Measurements from ENCODE around the gene JAM3. TPM values are rescaled to one million over a fixed set of nuclear protein-coding genes. Genes with fewer than 3 reads are reported as not detected.
"Not testable (repeated sequence)": the region's sequence is repeated elsewhere in the genome, so short reads cannot be mapped to it uniquely, and the experiment has no call there.

JAM3 gene
- total RNA-seq, 4 donors from 2014 or later, result 60.9 to 124 (median 96.5) TPM

DNA sequence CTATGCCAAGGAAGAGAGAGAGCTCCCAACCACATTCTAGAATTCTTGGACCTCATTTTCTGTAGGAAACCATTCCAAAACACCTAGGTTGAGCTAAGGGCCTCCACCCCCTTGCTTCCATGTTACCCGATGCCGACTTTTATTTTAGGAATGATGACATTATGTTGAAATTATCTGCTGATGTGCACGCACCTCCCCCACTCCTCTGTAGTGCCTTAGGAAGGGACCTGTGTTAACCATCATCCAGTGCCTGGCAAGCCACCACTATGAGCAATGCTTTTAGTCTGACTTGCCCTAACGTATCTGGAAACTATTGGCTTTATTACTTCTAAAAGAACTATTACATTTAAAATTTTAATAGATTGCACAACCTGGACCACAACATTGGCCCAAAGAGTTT, 112.8 kb downstream of the JAM3 start:
- Histone ChIP-seq H3K27me3 (no peaks in the 10 kb centered on the region), H3K4me1 (no peaks in the 10 kb centered on the region), H3K9me3 (no peaks in the 10 kb centered on the region), H3K36me3 (peaks cover 0 to 68% (median 0%) of the 10 kb centered on the region in 3 donors), H3K27ac (no peak overlapping the region), H3K4me3 (no peak overlapping the region)
- TF ChIP-seq EP300 (IDR thresholded peaks at IDR 0.05) (no peak), POLR2A (IDR thresholded peaks at IDR 0.05) (no peak)
- TF ChIP-seq, protein P1, sequence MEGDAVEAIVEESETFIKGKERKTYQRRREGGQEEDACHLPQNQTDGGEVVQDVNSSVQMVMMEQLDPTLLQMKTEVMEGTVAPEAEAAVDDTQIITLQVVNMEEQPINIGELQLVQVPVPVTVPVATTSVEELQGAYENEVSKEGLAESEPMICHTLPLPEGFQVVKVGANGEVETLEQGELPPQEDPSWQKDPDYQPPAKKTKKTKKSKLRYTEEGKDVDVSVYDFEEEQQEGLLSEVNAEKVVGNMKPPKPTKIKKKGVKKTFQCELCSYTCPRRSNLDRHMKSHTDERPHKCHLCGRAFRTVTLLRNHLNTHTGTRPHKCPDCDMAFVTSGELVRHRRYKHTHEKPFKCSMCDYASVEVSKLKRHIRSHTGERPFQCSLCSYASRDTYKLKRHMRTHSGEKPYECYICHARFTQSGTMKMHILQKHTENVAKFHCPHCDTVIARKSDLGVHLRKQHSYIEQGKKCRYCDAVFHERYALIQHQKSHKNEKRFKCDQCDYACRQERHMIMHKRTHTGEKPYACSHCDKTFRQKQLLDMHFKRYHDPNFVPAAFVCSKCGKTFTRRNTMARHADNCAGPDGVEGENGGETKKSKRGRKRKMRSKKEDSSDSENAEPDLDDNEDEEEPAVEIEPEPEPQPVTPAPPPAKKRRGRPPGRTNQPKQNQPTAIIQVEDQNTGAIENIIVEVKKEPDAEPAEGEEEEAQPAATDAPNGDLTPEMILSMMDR (IDR thresholded peaks at IDR 0.05), result no peak
- DNase-seq (ENCODE audit: low spot score in 2 of 2), result no peak
- WGBS, 2 donors, result 88 to 89% methylated on average over 4 of the region's 4 CpGs

DNA sequence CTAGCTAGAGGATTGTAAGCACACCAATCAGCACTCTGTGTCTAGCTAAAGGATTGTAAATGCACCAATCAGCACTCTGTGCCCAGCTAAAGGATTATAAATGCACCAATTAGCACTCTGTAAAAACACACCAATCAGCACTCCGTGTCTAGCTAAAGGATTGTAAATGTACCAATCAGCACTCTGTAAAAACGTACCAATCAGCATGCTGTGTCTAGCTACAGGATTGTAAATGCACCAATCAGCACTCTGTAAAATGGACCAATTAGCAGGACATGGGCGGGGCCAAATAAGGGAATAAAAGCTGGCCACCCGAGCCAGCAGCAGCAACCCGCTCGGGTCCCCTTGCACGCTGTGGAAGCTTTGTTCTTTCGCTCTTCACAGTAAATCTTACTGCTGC, 119.2 kb downstream of the JAM3 start:
- H3K9me3 ChIP-seq; H3K27ac ChIP-seq; H3K27me3 ChIP-seq; H3K4me1 ChIP-seq; DNase-seq (ENCODE audit: low spot score in 2 of 2); H3K4me3 ChIP-seq: not testable (repeated sequence)
- 95 to 99% methylated on average over 8 of the region's 8 CpGs for WGBS, 2 donors
- H3K36me3 ChIP-seq, result peaks cover 0 to 80% (median 11%) of the 10 kb centered on the region in 3 donors

DNA sequence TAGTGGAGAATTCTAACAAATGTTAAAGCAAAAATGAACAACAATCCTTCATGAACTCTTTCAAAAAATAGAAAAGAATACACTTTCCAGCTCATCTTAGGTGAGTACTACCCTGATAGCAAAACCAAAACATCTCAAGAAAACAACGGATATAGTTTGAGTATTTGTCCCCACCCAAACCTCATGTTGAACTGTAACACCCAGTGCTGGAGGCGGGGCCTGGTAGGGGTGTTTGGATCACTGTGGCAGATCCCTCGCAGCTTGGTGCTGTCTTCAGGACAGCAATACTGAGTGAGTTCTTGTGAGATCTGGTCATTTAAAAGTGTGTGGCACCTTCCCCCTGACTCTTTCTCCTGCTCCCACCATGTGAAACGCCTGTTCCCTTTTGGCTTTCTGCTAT, 127.9 kb downstream of the JAM3 start:
- no peak for DNase-seq (ENCODE audit: low spot score in 2 of 2)
- Histone ChIP-seq H3K4me1 (no peaks in the 10 kb centered on the region), H3K36me3 (peaks cover 0 to 49% (median 13%) of the 10 kb centered on the region in 3 donors), H3K9me3 (no peaks in the 10 kb centered on the region), H3K4me3 (no peak overlapping the region), H3K27ac (no peak overlapping the region), H3K27me3 (no peaks in the 10 kb centered on the region)
- WGBS, 2 donors, result 86 to 89% methylated on average over 4 of the region's 4 CpGs
- TF ChIP-seq POLR2A (IDR thresholded peaks at IDR 0.05) (no peak), EP300 (IDR thresholded peaks at IDR 0.05) (no peak)
- TF ChIP-seq, protein P1 (IDR thresholded peaks at IDR 0.05), result no peak

DNA sequence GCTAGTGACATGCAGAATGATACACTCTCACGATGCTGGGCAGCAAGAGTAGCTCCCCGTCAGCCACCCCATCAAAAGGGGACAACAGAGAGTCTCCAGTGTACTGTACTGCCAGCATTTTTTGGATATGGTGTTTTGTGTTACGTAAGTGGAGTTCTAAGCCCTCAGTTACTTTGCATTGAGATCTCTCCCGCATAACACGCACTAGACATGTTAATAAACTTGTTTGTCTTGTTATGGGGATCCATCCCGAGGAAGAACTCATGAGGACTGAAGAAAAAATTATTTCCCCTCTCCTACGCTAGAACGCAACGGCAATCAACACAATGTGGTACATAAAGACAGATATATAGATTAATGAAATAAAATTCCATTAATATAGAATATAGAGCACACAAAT, 130.7 kb downstream of the JAM3 start:
- WGBS, 2 donors, result 93 to 96% methylated on average over 9 of the region's 9 CpGs
- Histone ChIP-seq H3K36me3 (peaks cover 0 to 53% (median 9%) of the 10 kb centered on the region in 3 donors), H3K4me1 (no peaks in the 10 kb centered on the region), H3K27me3 (no peaks in the 10 kb centered on the region), H3K27ac (no peak overlapping the region), H3K4me3 (no peak overlapping the region), H3K9me3 (no peaks in the 10 kb centered on the region)
- DNase-seq (ENCODE audit: low spot score in 2 of 2), result no peak
- no peak for TF ChIP-seq EP300 (IDR thresholded peaks at IDR 0.05)
- TF ChIP-seq, protein P1 (IDR thresholded peaks at IDR 0.05), result no peak
- no peak for TF ChIP-seq POLR2A (IDR thresholded peaks at IDR 0.05)

DNA sequence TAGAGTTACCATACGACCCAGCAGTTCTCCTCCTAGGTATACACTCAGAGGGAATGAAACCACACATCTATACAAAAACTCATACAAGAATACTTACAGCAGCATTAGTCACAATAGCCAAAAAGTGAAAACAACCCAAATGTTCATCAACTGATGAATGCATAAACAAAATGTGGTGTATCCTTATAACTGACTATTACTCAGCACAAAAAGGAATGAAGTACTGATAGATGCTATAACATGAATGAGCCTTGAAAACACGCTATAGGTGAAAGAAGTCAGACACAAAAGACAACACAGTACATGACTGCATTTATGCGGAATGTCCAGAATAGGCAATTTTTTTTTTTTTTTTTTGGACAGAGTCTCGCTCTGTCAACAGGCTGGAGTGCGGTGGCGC, 131.8 kb downstream of the JAM3 start:
- no peak for TF ChIP-seq POLR2A (IDR thresholded peaks at IDR 0.05)
- TF ChIP-seq, protein P1 (IDR thresholded peaks at IDR 0.05), result no peak
- no peak for TF ChIP-seq EP300 (IDR thresholded peaks at IDR 0.05)
- Histone ChIP-seq H3K4me1 (no peaks in the 10 kb centered on the region), H3K27ac (no peak overlapping the region), H3K9me3 (no peaks in the 10 kb centered on the region), H3K4me3 (no peak overlapping the region), H3K36me3 (peaks cover 0 to 62% (median 9%) of the 10 kb centered on the region in 3 donors), H3K27me3 (no peaks in the 10 kb centered on the region)
- WGBS, 2 donors, result 91 to 96% methylated on average over 6 of the region's 6 CpGs
- no peak for DNase-seq (ENCODE audit: low spot score in 2 of 2)

Other genes starting within 250 kb of the JAM3 start
- not detected for gene SPATA19, start 223.6 kb upstream of the JAM3 start, total RNA-seq
- gene IGSF9B, start 112.1 kb upstream of the JAM3 start, total RNA-seq, result 1 to 10 TPM; 2.1 to 5.1 (median 2.8) TPM
- 10 to 100 TPM in 2 of 4 donors, 1 to 10 TPM in 2; 8.2 to 14.7 (median 10.3) TPM for gene NCAPD3, start 154.9 kb downstream of the JAM3 start, total RNA-seq
- gene VPS26B, start 155.6 kb downstream of the JAM3 start, total RNA-seq, result 10 to 100 TPM; 32.7 to 35.9 (median 33.3) TPM
- gene THYN1, start 184.3 kb downstream of the JAM3 start, total RNA-seq, result 10 to 100 TPM; 46.0 to 65.7 (median 53.3) TPM
- 10 to 100 TPM; 26.0 to 35.1 (median 30.1) TPM for gene ACAD8, start 184.5 kb downstream of the JAM3 start, total RNA-seq
- not detected for gene GLB1L3, start 207.3 kb downstream of the JAM3 start, total RNA-seq